ENCODE results near the gene TRIM42. TPM values are rescaled to one million over a fixed set of nuclear protein-coding genes. Genes with fewer than 3 reads are reported as not detected.

Gene TRIM42
- total and polyA plus RNA-seq, 2 of the 8 experiments (the other 6 are each of a cell fraction or from before 2014, with no cell fraction given) = not detected

DNA sequence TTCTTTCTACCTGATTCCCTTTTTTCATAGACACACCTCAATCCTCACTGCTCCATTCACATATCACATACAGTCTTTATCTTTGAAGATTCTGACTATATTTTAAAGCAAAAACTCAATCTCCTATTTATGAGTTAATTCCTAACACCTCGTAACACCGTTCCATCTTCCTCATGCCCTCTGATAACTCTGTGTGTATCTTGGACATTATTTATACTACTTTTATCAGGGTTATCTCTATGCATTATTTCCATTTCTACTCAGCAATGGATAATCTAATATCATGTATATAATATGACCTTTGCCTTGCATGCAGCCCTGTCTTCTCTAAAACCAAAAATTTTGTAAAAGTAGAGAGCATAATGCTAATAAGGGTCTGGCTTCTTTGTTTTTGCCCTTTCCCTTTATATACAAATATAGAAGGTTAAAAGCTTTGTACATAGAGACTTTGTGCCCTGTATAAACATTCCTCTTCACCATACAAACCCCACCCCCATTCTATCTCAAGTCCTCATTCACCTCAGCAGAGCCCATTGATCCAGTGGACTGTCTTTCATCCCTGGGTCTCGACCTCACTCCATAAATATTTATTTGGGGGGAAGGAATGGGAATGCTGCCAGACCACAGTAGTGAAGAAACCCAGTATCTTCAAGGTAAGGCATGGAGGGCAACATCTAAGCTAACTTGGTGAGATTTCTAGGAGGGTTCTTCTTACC lies 21.8 kb downstream of the TRIM42 start:
- Histone ChIP-seq H2BK12ac (ENCODE audit: low read depth, low read length) (no peak overlapping the region), H3K4ac (replicated peaks; ENCODE audit: insufficient read length, low read depth, low read length) (no peak overlapping the region), H3K4me2 (ENCODE audit: insufficient read depth in 1 of 2, low read depth in 2 of 2, low read length in 2 of 2) (no peak overlapping the region), H3K9ac (replicated peaks in 1 of 4; ENCODE audit: extremely low read depth in 1 of 4, low read depth in 3 of 4, low read length in 3 of 4) (no peak overlapping the region), H3K18ac (ENCODE audit: extremely low read depth, low read length) (no peak overlapping the region), H2BK120ac (replicated peaks; ENCODE audit: low read depth, low read length) (no peak overlapping the region), H3K27me3 (replicated peaks in 1 of 4; ENCODE audit: control insufficient read depth in 3 of 4, extremely low read depth in 1 of 4, insufficient read depth in 3 of 4, low read length in 3 of 4) (no peaks in the 10 kb centered on the region), H2BK20ac (ENCODE audit: low read length) (no peak overlapping the region), H3K23ac (ENCODE audit: insufficient read length) (no peak overlapping the region), H3K36me3 (ENCODE audit: control insufficient read depth in 2 of 4, insufficient read depth in 4 of 4, low read length in 3 of 4) (no peaks in the 10 kb centered on the region), H3K79me2 (ENCODE audit: control insufficient read depth in 1 of 2, insufficient read depth in 2 of 2, low read length in 2 of 2) (no peaks in the 10 kb centered on the region), H3K79me1 (ENCODE audit: low read depth, low read length) (no peaks in the 10 kb centered on the region), H4K8ac (ENCODE audit: extremely low read depth, insufficient read depth, low read length) (no peak overlapping the region), H3K14ac (ENCODE audit: insufficient read length) (no peak overlapping the region), H4K5ac (ENCODE audit: insufficient read length, low read depth, low read length) (no peak overlapping the region), H3K9me3 (ENCODE audit: insufficient read depth in 2 of 2, low read depth in 1 of 2, low read length in 1 of 2) (no peaks in the 10 kb centered on the region; a peak in 1 of 4 replicates), H3K23me2 (ENCODE audit: low read depth, low read length) (no peaks in the 10 kb centered on the region), H3K56ac (replicated peaks; ENCODE audit: insufficient read length, low read depth, low read length) (no peak overlapping the region), H3K27ac (ENCODE audit: low read depth, low read length) (no peak overlapping the region), H4K20me1 (replicated peaks in 1 of 2; ENCODE audit: control insufficient read depth in 1 of 2, insufficient read depth in 2 of 2, low read length in 2 of 2) (no peaks in the 10 kb centered on the region), H2AFZ (ENCODE audit: low read length) (no peak overlapping the region), H2BK5ac (ENCODE audit: low read depth, low read length) (no peak overlapping the region), H2BK15ac (ENCODE audit: low read length) (no peak overlapping the region), H2AK5ac (ENCODE audit: low read depth, low read length) (no peak overlapping the region), H3K4me3 (ENCODE audit: extremely low read depth in 1 of 4, insufficient read depth in 2 of 4, low read depth in 3 of 4, low read length in 4 of 4) (no peak overlapping the region), H4K91ac (replicated peaks; ENCODE audit: insufficient read length, low read length) (no peak overlapping the region), H3K4me1 (replicated peaks in 1 of 4; ENCODE audit: control insufficient read depth in 3 of 4, insufficient read depth in 4 of 4, low read length in 3 of 4) (no peaks in the 10 kb centered on the region)
- WGBS, 2 experiments (ENCODE audit: extremely low coverage in 1 of 2, insufficient coverage in 1 of 2, insufficient read length in 1 of 2, insufficient replicate concordance in 2 of 2, low coverage in 1 of 2, low lambda C conversion rate in 2 of 2, missing lambda C conversion rate in 1 of 2) = 92% methylated on average over 3 of the region's 3 CpGs; no CpG with 5 or more reads in 1 of the 2 experiments
- ChIA-PET POLR2A (ENCODE audit: partially characterized antibody) (no interaction called here), CTCF (ENCODE audit: partially characterized antibody) (interaction anchor here (0.6 to 1.4 kb wide), 2 partner anchors 12 to 95 kb away, joined by 3 read pairs; no protein-coding TSS in a partner anchor)
- no peak for DNase-seq (ENCODE audit: low read depth in 1 of 2, low spot score in 2 of 2)
- no peak for FAIRE-seq
- TF ChIP-seq GTF2F1 (IDR thresholded peaks at IDR 0.05; ENCODE audit: borderline replicate concordance, low read depth, low read length) (no peak), POLR2AphosphoS5 (IDR thresholded peaks at IDR 0.05; ENCODE audit: low read depth, low read length) (no peak), CEBPB (IDR thresholded peaks at IDR 0.05; ENCODE audit: low read depth, low read length) (no peak), KDM5A (IDR thresholded peaks at IDR 0.05; ENCODE audit: low read length) (no peak), EP300 (IDR thresholded peaks at IDR 0.05; ENCODE audit: borderline replicate concordance in 1 of 2, low read depth in 2 of 2, low read length in 2 of 2) (no peak), SIN3A (conservative IDR thresholded peaks at IDR 0.05 in 1 of 2, IDR thresholded peaks at IDR 0.05 in 1 of 2; ENCODE audit: low read depth in 1 of 2, low read length in 2 of 2) (no peak), RXRA (IDR thresholded peaks at IDR 0.05; ENCODE audit: insufficient read depth, low read depth, low read length) (no peak), RNF2 (IDR thresholded peaks at IDR 0.05; ENCODE audit: borderline replicate concordance, low read depth, low read length, missing control alignments, poor library complexity, severe bottlenecking) (no peak), SP4 (IDR thresholded peaks at IDR 0.05; ENCODE audit: low read length) (no peak), YY1 (IDR thresholded peaks at IDR 0.05; ENCODE audit: low read depth, low read length) (no peak), BRCA1 (IDR thresholded peaks at IDR 0.05; ENCODE audit: low read depth, low read length) (no peak), BACH1 (IDR thresholded peaks at IDR 0.05; ENCODE audit: low read length) (no peak), CREB1 (IDR thresholded peaks at IDR 0.05) (no peak), SIRT6 (IDR thresholded peaks at IDR 0.05; ENCODE audit: low read length) (no peak)
